Measurements from ENCODE around the gene DSG2.
"Not testable (repeated sequence)": the region's sequence is repeated elsewhere in the genome, so short reads cannot be mapped to it uniquely, and the experiment has no call there.

Gene DSG2
- total RNA-seq, result 0 to 2.7 (median 0.17) reads per million in 18 experiments

GRCh38 chr18:31497836-31498573 lies at the start of gene DSG2:
Gene DSG2, plus strand, starts transcription at chr18:31498177. Its CDS starts 75 bp downstream, at chr18:31498252.
- DNase-seq, result no peak

DNA sequence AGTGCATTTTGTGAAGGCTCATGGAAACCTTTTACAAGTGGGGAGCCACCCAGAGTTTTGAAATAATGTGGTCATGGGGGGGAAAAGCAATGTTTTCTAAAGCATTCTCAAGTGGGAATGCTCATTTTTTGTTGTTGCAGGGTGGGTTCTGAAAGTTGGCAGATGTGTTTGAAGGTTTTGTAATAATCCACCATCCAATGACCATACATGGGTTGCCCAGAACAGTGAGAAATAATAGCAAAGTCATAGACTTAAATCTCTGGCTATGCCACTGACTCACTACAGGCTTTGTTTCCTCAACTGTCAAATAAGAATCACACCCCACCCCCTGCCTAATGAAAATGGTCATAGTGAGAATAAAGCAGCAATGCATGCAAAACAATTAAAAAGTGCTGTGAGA lies 47.6 kb upstream of the DSG2 start:
- no peak for DNase-seq

DNA sequence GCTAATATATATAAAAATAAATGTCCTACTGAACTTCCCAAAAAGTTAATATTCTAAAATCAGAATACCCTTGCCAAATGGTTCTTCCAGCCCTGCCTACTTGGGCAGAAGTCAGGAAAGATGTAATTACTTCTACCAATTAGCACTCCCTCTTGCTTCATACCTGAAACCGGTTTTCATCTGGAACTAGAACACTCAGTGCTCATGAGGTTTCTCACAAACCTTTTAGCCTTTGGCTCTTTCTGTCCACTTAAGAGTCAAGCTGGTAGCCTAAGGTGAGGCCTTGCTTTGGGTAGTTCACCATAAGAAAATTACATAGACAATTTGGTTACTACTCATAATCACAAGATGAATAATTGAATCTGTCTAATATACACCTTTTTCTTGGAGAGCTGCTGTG lies 46.4 kb upstream of the DSG2 start:
- no peak for DNase-seq

DNA sequence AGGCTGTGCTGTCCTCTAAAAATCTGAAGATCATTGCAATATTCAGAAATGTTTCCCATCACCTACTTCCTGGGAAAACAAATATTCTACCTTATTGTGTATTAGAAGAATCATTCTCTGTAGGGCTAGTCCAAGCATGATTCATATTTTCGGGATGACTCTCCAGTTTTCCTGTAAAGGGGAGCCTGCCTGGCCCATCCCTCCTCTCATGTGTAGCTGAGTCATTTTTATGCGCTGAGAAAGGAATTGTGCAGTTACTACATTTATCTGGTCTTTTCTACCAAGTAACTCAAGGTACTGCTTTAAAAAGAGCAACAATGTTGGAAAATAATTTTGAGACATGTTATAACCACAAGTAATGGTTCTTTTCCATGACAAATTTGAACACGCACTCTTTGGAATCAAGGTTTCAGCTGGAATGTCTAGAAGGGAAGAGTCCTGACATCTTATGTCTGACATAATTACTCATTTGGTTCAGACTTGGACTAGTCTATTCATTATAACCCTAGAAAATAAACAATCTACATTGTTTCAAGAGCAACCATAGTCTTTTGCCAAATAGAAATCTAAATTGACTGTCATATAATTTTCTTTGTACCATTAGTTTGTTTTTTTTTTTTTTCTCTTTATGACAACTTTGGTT lies 43.8 kb upstream of the DSG2 start:
- no peak for DNase-seq

DNA sequence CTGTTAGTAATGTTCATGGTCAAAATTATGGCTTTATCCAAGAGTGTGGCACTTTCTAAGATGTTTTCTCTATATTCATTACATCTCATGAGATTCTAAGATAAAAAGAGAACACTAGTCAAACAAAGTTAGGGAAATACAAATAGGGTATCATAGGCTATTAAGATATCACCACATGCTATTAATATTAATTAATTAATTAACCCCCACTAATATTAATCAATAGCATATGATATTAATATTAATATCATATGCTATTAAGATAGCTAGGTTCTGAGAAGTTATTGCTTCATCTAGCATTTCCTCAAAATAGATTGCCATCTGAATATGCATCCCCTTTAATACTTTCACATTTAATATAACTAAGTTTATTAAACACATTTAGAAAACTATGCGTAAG lies 28.3 kb upstream of the DSG2 start:
- no peak for DNase-seq

GRCh38 chr18:31478688-31479087 lies 19.3 kb upstream of the DSG2 start:
- no peak for DNase-seq

DNA sequence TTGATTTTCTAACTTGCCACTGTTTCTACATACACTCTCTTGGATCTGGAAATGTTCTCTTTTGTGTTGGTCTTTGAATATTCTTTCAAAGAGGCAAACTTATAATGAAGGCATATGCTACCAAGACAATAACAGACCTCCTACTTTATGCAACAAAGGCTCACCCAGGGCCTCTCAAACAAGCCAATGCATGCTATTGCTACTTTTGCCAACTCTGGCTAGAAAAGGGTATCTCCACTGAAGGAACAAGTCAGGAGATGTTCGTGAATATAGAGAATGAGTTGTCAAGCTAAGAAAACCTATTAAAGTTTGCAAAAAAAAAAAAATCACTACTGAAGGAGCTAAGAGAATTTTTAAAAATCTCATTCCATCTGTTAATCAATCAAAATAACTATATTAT lies 15.9 kb upstream of the DSG2 start:
- DNase-seq, result no peak

DNA sequence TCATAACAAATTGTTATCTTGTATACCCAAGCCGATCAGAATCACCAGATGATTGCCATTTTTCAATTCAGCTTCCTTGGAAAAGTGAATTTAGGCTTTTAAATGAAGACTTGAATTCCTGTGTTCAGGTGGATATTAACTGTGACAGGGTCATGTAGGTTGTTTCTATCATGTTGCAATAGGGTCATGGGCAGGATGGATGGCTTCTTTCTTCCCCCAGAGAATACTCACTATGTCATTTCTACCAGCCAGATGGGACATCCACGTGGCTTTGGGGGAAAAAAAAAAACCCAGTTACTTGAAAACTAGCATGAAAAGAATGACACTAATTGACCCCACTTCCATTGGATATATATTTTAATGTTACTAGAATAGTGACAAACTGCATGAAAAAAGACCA lies 14.6 kb upstream of the DSG2 start:
- no peak for DNase-seq

- no peak for DNase-seq
Observed at GRCh38 chr18:31484461-31484860, 13.5 kb upstream of the DSG2 start.

DNA sequence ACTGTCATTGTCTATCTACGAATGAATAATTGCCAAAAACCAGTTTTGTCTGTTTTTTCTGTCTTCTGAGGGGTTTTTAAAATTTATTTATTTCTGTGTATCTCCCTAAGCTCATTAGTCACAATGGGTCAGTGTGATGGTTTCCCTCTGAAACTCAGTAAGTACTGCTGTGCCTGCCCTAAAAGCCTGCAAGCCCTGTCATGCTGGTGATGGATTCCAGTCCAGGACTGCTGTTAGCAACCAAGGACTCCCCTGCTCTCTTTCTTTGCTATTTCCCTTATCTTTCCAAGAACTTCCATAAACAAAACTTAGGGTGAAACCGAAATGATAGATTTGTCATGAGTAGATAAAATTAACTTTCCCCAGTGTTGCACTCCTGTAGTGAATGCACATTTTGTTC lies 11.8 kb upstream of the DSG2 start:
- no peak for DNase-seq

- no peak for DNase-seq
Observed at GRCh38 chr18:31487246-31488015, 10.5 kb upstream of the DSG2 start.

DNA sequence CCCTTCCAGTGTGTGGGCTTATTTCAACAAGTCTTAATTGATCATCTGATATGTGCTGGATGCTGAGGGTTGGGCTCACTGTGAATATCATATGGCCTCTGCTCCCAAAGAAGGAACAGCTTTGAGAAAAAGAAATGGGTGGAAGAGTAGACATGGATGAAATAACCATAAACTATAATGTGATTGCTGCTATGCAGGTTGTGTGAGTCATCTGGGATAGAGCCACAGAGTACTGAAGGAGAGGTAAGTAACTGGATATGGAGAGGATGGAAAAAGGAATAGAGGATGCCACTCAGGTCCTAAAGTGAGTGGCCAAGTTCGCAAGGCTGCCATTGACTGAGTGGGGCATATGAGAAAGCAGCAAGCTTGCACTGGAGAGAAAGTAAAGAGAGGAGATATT lies 8.7 kb upstream of the DSG2 start:
- no peak for DNase-seq

DNA sequence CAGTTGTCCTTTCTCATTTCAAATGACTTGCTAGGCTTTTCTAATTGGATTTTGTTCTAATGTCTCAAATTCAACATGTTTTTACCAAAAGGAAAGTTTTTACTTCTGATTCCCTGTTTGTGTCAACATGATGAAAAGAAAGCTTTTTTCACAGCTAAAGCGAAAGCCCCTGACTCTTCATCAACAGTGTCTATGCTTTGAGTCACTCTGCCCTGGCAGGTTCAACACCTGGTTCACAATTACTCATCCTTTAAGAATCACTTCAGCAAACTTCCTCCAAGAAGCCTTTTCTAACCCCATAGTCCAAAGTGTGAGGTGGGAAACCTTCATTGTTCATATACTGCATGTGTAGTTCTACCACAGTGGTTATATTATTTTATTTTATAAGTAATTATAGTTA lies 7.6 kb upstream of the DSG2 start:
- DNase-seq, result no peak

- DNase-seq, result no peak
Observed at GRCh38 chr18:31490833-31491232, 7.1 kb upstream of the DSG2 start.

- no peak for DNase-seq
Observed at GRCh38 chr18:31491586-31491985, 6.4 kb upstream of the DSG2 start.

- no peak for DNase-seq
Observed at GRCh38 chr18:31492671-31493070, 5.3 kb upstream of the DSG2 start.

DNA sequence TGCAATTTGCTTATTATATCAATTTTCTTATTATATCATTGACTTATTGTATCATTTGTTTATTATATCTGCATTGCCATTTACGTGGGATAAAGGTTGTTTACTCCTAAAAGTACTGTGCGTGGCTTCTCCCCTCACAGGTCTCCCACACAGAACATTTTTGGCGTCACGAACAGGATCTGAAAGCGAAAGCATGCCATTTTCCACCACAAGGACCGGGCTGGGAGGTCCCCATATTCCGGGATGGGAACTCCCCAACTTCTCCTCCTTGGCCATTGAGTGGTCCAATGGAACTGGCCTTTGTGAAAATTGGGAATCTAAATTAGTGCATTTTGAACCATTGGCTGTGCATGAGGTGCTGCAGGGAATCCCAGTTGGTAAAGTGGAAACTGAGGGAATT lies 4.8 kb upstream of the DSG2 start:
- DNase-seq, result no peak

- no peak for DNase-seq
Observed at GRCh38 chr18:31493941-31494340, 4.0 kb upstream of the DSG2 start.

DNA sequence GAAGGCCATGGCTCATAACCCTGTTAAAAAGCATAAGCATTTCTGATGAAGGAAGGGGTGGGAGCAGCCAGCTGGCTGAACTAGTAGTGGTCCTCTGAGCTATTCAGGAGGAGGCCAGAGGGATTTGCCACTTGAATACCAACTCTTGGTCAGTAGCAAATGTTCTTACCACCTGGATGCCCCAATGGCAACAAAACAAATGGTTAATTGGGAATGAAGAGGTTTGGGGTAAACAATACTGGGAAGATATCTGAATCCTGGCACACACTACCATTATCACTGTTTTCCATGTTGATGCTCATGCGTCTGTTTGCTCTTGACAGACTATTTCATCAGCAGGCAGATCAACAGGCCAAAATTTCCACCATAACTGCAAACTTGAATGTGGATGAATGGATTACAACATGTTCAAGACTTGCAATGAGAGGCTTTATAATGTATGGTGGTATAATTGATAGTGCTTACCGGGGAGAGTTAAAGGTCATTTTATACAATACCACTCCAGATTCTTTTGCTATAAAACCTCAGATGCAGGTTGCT lies 3.2 kb upstream of the DSG2 start:
- DNase-seq, result not testable (repeated sequence)

DNA sequence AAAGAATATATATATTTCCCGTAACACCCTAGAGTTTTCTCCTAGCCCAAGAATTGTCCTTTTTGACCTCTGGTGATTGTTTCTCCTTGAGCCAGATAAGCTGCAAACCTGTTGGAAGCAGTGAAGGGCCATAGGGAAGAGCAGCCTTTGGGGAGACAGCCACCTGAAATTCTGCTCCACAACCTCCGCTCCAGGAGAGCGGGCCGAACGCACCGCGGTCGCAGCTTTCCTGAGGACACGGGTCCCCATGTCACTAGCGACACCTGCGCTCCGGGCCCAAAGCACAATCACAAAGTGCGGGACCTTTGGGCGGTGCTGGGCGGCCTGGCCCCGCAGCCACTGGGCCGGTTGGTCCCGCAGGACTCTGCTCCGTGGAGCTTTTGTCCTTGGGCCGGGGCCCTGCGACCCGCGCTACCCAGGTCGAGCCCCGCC lies 557 bp upstream of the DSG2 start:
- no peak for DNase-seq

DNA sequence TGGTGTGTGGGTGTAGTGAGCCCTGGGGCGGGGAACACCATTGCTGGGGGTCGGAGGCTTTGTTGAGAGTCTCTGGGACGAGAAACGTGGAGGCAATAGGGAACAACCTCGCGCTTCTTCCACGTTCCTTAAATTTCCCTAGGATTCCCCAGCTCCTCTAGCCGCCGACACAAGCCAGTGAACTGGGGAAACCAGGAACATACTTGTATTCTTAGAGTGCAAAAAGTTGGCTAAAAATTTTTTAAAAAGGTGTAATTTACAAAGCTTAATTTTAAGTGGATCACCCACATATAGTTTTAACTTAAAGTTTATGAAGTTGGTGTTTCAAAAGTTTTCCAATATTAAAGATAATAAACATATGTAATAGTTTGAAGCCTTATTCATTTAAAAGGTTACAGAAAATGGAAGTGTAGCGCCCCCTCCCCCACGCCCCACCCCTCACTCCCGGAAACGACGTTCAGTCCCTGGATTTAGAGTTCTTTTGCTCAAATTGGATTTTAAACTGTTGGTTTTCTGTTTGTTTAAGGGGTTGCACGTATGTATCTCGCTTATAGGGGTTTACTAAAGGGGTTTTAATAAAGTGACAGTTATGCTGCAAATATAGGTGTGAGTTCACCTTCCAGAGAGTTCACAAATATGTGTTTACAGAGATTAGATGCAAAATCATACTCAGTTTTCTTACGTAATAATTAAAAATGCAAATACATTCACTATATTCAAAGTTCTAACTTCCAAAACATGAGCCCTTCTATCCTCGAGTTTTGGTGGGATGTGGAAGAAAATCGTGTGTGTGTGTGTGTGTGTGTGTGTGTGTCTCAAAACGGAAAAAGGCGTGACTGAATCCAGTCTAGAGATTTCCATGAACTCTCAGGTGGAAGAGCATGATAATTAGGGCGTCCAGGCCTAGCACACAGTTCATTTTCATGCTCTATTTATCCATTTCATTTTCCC lies 872 bp downstream of the DSG2 start:
- DNase-seq, result no peak

DNA sequence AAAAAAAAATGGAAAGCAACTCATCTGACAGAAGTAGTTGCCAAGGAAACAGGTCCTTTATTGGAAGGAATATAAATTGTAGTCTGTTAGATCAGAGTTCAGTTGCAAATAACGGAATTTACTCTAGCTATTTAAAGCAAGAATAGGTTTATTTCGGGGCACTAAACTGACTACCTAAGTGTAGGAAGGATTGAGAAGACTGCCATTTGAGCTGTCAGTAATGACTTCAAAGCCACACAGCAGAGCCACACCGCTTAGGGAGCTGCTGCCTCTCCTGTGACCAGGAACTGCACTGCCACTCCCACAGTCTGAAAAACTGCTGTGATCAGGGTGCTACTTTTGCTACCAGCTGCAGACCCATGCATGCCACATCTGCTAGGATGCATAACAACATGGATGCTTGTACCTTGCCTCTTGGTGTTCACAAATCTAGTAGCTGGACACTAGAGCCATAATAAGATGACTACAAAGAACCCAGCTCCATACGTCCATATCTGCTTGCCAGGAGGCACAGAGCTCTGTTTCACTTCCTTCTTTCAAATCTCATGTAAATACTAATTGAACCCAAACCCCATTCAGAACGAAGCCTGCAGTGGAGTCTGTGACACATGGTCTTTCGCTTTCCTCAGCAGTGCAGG lies 2.2 kb downstream of the DSG2 start:
- DNase-seq, result no peak

Measured in inflammatory macrophage (primary cell).